ENCODE results near the gene NAA40. TPM values are rescaled to one million over a fixed set of nuclear protein-coding genes. Genes with fewer than 3 reads are reported as not detected.

NAA40 gene
- total and polyA plus RNA-seq, 2 of the 13 experiments (the other 11 are each of a cell fraction or from before 2014, with no cell fraction given) = 11.1 to 17.9 TPM

DNA sequence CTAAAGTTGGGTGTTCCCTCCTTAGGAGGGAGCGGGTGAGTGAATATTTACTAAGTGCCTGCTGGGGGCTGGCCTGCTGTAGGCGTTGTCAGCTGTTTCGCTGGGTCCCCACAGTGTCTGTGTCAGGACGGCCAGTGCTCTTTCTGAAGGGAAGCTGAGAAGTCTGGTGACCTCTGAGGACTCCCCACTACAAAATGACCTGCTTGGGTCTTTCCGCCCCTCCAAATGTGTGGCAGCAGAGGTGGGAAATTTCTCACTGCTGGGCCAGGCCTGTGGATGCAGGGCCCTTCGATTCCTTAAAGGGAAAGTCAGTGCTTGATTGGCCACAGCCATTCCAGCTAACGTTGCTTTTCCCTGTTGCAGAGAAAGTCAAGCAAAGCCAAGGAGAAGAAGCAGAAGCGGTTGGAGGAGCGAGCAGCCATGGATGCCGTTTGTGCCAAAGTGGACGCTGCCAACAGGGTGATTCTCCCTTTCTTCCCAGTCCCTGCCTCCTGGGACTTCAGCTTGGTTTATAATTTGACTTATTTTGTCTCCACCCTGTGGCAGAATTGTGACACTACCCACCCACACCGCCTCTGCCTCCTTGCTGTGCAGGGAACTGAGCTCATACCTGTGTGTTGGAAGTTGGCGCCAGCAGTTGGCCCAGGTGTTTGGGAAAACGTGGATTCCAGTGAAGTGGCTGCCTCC lies 6.8 kb downstream of the NAA40 start (continued):
- TF ChIP-seq, protein P1, sequence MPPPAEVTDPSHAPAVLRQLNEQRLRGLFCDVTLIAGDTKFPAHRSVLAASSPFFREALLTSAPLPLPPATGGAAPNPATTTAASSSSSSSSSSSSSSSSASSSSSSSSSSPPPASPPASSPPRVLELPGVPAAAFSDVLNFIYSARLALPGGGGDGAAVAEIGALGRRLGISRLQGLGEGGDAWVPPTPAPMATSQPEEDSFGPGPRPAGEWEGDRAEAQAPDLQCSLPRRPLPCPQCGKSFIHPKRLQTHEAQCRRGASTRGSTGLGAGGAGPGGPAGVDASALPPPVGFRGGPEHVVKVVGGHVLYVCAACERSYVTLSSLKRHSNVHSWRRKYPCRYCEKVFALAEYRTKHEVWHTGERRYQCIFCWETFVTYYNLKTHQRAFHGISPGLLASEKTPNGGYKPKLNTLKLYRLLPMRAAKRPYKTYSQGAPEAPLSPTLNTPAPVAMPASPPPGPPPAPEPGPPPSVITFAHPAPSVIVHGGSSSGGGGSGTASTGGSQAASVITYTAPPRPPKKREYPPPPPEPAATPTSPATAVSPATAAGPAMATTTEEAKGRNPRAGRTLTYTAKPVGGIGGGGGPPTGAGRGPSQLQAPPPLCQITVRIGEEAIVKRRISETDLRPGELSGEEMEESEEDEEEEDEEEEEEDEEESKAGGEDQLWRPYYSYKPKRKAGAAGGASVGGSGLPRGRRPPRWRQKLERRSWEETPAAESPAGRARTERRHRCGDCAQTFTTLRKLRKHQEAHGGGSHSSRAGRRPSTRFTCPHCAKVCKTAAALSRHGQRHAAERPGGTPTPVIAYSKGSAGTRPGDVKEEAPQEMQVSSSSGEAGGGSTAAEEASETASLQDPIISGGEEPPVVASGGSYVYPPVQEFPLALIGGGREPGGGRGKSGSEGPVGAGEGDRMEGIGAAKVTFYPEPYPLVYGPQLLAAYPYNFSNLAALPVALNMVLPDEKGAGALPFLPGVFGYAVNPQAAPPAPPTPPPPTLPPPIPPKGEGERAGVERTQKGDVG (CRISPR knock-in tag; IDR thresholded peaks at IDR 0.05; ENCODE audit: borderline replicate concordance) = 0 out of 2 replicates have a peak, but pooled peaks have one; percentile 61
- no peak for TF ChIP-seq ZNF768 (CRISPR knock-in tag; IDR thresholded peaks at IDR 0.05)
- TF ChIP-seq, protein P2, sequence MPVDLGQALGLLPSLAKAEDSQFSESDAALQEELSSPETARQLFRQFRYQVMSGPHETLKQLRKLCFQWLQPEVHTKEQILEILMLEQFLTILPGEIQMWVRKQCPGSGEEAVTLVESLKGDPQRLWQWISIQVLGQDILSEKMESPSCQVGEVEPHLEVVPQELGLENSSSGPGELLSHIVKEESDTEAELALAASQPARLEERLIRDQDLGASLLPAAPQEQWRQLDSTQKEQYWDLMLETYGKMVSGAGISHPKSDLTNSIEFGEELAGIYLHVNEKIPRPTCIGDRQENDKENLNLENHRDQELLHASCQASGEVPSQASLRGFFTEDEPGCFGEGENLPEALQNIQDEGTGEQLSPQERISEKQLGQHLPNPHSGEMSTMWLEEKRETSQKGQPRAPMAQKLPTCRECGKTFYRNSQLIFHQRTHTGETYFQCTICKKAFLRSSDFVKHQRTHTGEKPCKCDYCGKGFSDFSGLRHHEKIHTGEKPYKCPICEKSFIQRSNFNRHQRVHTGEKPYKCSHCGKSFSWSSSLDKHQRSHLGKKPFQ (CRISPR knock-in tag; IDR thresholded peaks at IDR 0.05; ENCODE audit: insufficient replicate concordance) = no peak
- TF ChIP-seq ZKSCAN8 (CRISPR knock-in tag; IDR thresholded peaks at IDR 0.05; ENCODE audit: borderline replicate concordance) = no peak
- TF ChIP-seq ZSCAN9 (CRISPR knock-in tag; IDR thresholded peaks at IDR 0.05; ENCODE audit: borderline replicate concordance) = no peak
- TF ChIP-seq ZBTB38 (CRISPR knock-in tag; IDR thresholded peaks at IDR 0.05) = no peak; the same call in 1 of the 2 replicates
- no peak for TF ChIP-seq ISX (CRISPR knock-in tag; conservative IDR thresholded peaks at IDR 0.05)
- no peak for TF ChIP-seq ZNF605 (CRISPR knock-in tag; IDR thresholded peaks at IDR 0.05)
- no peak for TF ChIP-seq KDM5A (IDR thresholded peaks at IDR 0.05; ENCODE audit: borderline replicate concordance, low read length)
- no peak for TF ChIP-seq KDM2A (CRISPR knock-in tag; IDR thresholded peaks at IDR 0.05; ENCODE audit: borderline replicate concordance, low read depth)
- TF ChIP-seq NFATC3 (CRISPR knock-in tag; IDR thresholded peaks at IDR 0.05) = no peak
- TF ChIP-seq XBP1 (CRISPR knock-in tag; IDR thresholded peaks at IDR 0.05) = no peak
- peak; percentile 80 for TF ChIP-seq SMC3 (IDR thresholded peaks at IDR 0.05; ENCODE audit: low read length)
- TF ChIP-seq ZNF350 (CRISPR knock-in tag; IDR thresholded peaks at IDR 0.05; ENCODE audit: borderline replicate concordance, low read depth) = 0 out of 2 replicates have a peak, but pooled peaks have one; percentile 19
- TF ChIP-seq, protein P3, sequence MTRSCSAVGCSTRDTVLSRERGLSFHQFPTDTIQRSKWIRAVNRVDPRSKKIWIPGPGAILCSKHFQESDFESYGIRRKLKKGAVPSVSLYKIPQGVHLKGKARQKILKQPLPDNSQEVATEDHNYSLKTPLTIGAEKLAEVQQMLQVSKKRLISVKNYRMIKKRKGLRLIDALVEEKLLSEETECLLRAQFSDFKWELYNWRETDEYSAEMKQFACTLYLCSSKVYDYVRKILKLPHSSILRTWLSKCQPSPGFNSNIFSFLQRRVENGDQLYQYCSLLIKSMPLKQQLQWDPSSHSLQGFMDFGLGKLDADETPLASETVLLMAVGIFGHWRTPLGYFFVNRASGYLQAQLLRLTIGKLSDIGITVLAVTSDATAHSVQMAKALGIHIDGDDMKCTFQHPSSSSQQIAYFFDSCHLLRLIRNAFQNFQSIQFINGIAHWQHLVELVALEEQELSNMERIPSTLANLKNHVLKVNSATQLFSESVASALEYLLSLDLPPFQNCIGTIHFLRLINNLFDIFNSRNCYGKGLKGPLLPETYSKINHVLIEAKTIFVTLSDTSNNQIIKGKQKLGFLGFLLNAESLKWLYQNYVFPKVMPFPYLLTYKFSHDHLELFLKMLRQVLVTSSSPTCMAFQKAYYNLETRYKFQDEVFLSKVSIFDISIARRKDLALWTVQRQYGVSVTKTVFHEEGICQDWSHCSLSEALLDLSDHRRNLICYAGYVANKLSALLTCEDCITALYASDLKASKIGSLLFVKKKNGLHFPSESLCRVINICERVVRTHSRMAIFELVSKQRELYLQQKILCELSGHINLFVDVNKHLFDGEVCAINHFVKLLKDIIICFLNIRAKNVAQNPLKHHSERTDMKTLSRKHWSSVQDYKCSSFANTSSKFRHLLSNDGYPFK (CRISPR knock-in tag; IDR thresholded peaks at IDR 0.05; ENCODE audit: borderline replicate concordance) = no peak
- no peak for TF ChIP-seq NCOR1 (IDR thresholded peaks at IDR 0.05; ENCODE audit: borderline replicate concordance, low read length)
- TF ChIP-seq ZNF441 (CRISPR knock-in tag; IDR thresholded peaks at IDR 0.05; ENCODE audit: borderline replicate concordance) = no peak
- TF ChIP-seq ZSCAN22 (CRISPR knock-in tag; IDR thresholded peaks at IDR 0.05) = no peak
- no peak for TF ChIP-seq ZFAT (CRISPR knock-in tag; conservative IDR thresholded peaks at IDR 0.05)
- TF ChIP-seq, protein P4, sequence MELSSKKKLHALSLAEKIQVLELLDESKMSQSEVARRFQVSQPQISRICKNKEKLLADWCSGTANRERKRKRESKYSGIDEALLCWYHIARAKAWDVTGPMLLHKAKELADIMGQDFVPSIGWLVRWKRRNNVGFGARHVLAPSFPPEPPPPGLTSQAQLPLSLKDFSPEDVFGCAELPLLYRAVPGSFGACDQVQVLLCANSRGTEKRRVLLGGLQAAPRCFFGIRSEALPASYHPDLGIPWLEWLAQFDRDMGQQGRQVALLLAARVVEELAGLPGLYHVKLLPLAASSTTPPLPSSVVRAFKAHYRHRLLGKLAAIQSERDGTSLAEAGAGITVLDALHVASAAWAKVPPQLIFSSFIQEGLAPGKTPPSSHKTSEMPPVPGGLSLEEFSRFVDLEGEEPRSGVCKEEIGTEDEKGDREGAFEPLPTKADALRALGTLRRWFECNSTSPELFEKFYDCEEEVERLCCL (CRISPR knock-in tag; IDR thresholded peaks at IDR 0.05; ENCODE audit: borderline replicate concordance) = no peak
- TF ChIP-seq ZNF766 (CRISPR knock-in tag; IDR thresholded peaks at IDR 0.05; ENCODE audit: borderline replicate concordance) = no peak
